Activated T-cell treated with anti-CD3 and anti-CD28 coated beads for 48 hours (primary cell): Measurements from ENCODE around the gene EAF1.
"Not testable (repeated sequence)": the region's sequence is repeated elsewhere in the genome, so short reads cannot be mapped to it uniquely, and the experiment has no call there.

Experiments used
- DNase-seq: peaks from one replicate; pipeline ENCODE4 v3.0.0-alpha.2; 2020; ENCODE audit warnings: low read depth

EAF1 gene

GRCh38 chr3:15484551-15484950, 57.2 kb downstream of the EAF1 start:
- DNase-seq: not testable (repeated sequence)

GRCh38 chr3:15486020-15486419, 58.6 kb downstream of the EAF1 start:
- DNase-seq: no peak

GRCh38 chr3:15486979-15487378, 59.6 kb downstream of the EAF1 start:
- DNase-seq: no peak

- no peak for DNase-seq
Measured at GRCh38 chr3:15488002-15488401, 60.6 kb downstream of the EAF1 start.

- DNase-seq: no peak
Measured at GRCh38 chr3:15490158-15490557, 62.8 kb downstream of the EAF1 start.

- no peak for DNase-seq
Measured at GRCh38 chr3:15491143-15491542, 63.7 kb downstream of the EAF1 start.
